Spinal cord (tissue), 10 donors: Measurements from ENCODE around the gene FAM83E. TPM values are rescaled to one million over a fixed set of nuclear protein-coding genes. Genes with fewer than 3 reads are reported as not detected.

ENCODE experiments used
- DNase-seq, 6 donors: peaks; one replicate each; pipeline versions ENCODE4 v3.0.0 to v3.0.0-alpha.2; 2013 to 2015; ENCODE audit warnings: low spot score in 6 of 6, low read depth in 4 of 6
- H3K27ac ChIP-seq: one replicate; pipeline ENCODE4 v1.5.1; 2013; ENCODE audit warnings: low read depth, low read length, control low read depth
- H3K27me3 ChIP-seq: one replicate; pipeline ENCODE4 v1.6.1; 2013; ENCODE audit warnings: low read length; ENCODE audit not compliant: control insufficient read depth, insufficient read depth
- H3K36me3 ChIP-seq: one replicate; pipeline ENCODE4 v1.6.1; 2013; ENCODE audit warnings: low read length; ENCODE audit not compliant: control insufficient read depth, insufficient read depth
- H3K4me1 ChIP-seq: one replicate; pipeline ENCODE4 v1.6.1; 2013; ENCODE audit warnings: low read length; ENCODE audit not compliant: control insufficient read depth, insufficient read depth
- H3K4me3 ChIP-seq: one replicate; pipeline ENCODE4 v1.5.1; 2013; ENCODE audit warnings: low read depth, low read length, control low read depth
- H3K9me3 ChIP-seq: one replicate; pipeline ENCODE4 v1.6.1; 2013; ENCODE audit warnings: low read length; ENCODE audit not compliant: control insufficient read depth, insufficient read depth
- WGBS: methylation state at CpG from one replicate; pipeline ENCODE4 v1.1.5; 2013; ENCODE audit warnings: missing lambda C conversion rate; ENCODE audit not compliant: insufficient coverage; 5-methylcytosine and 5-hydroxymethylcytosine counted together
- polyA plus RNA-seq, 2 donors: library from polyadenylated mRNA; unstranded; fragments of 120-200 nt; gene quantifications; one replicate each; pipeline ENCODE4 v1.2.1, GENCODE V29; 2013; ENCODE audit not compliant: insufficient read length in 2 of 2
- total RNA-seq, 2 donors: library from RNA; depleted of rRNA in 1 of 2; stranded (reverse); fragments of 120-200 nt in 1 of 2; fragments of >200 nt in 1 of 2; gene quantifications; one replicate each; pipeline versions ENCODE4 v1.2.3 to v1.2.4, GENCODE V29; 2013 to 2014
- donor health status: healthy.

The FAM83E gene
- total and polyA plus RNA-seq, 4 donors, result 0.13 to 0.61 (median 0.45) TPM; not detected in 1

DNA sequence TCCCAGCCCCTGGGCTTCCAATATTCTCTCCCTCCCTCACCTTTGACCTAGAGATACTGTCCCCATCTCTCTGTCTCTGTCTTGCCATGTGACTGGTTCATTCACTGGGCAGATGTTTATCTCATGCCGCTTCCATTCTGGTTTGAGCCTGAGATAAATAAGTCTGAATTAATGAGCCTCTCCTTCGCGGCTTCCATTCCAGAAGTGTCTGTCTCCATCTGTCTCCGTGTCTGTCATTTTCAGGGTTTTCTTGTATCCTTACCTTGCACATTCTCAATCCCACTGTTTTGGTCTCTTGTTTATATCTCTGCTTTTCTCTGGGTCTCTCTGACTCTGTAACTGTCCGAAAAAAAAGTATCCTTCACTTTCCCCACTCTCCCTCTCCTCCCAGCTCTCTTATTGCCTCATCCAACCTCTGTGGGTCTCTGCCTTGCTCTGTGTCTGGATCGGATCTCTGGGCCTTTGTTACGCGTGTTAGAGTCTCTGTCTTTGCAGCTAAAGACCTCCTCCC is 8.7 kb upstream of the FAM83E start:
- WGBS, result 9% methylated on average over 8 of the region's 8 CpGs
- H3K27ac ChIP-seq, result peak overlapping the region; percentile 95
- H3K4me3 ChIP-seq, result peak overlapping the region; percentile 55
- DNase-seq, result no peak
- H3K36me3 ChIP-seq, result peaks cover 34% of the 10 kb centered on the region
- H3K27me3 ChIP-seq, result no peaks in the 10 kb centered on the region
- no peaks in the 10 kb centered on the region for H3K9me3 ChIP-seq
- peaks cover 49% of the 10 kb centered on the region for H3K4me1 ChIP-seq

- peaks cover 73% of the 10 kb centered on the region for H3K4me1 ChIP-seq
- no peaks in the 10 kb centered on the region for H3K9me3 ChIP-seq
- H3K27ac ChIP-seq, result peak overlapping the region; percentile 80
- H3K27me3 ChIP-seq, result no peaks in the 10 kb centered on the region
- H3K36me3 ChIP-seq, result peaks cover 31% of the 10 kb centered on the region
- H3K4me3 ChIP-seq, result peak overlapping the region; percentile 96
- WGBS, result 50% methylated on average over 2 of the region's 6 CpGs
- no peak for DNase-seq
Measured at GRCh38 chr19:48619692-48620585, 5.1 kb upstream of the FAM83E start.

GRCh38 chr19:48618916-48619691 is 4.2 kb upstream of the FAM83E start, which contains the start of the genes RPL18 and SPHK2:
Gene RPL18 (minus strand): TSS chr19:48619178. CDS start chr19:48619143, 35 bp downstream.
Gene SPHK2 (plus strand): TSS chr19:48619506. CDS start chr19:48620515, 1,009 bp downstream.
- H3K4me1 ChIP-seq, result peaks cover 69% of the 10 kb centered on the region
- WGBS, result 0% methylated on average over 69 of the region's 69 CpGs
- DNase-seq, result peak; percentile 94 to 100 (median 98)
- H3K4me3 ChIP-seq, result peak within 1 kb of the TSS; percentile 96
- no peaks in the 10 kb centered on the region for H3K9me3 ChIP-seq
- H3K36me3 ChIP-seq, result peaks cover 36% of the 10 kb centered on the region
- H3K27ac ChIP-seq, result peak within 1 kb of the TSS; percentile 80
- no peaks in the 10 kb centered on the region for H3K27me3 ChIP-seq

DNA sequence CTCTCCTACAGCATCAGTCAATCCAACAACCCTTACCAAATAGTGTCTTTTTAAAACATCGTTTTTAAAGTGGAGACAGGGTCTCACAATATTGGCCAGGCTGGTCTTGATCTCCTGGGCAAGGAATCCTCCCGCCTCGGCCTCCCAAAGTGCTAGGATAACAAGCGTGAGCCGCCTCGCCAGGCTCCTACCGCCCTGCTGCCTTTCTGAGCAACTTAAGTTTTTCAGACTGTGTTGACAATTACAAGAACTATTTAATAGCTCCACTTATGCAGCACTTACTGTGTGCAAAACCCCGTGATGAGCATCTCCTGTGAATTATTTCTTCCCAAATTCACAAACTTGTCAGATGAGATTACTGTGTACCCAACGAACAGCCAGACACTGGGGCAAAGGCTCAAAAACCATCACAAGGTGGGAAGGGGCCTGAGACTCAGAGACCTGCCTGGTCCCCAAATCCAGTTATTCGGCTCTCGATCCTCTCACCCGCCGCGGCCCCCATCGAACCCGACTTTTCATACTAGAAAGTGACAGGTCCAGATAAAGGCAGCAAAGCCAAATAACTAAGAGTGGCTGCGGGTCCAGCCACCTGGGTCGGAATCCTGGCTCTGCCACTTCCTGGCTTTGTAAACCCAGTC is 3.5 kb upstream of the FAM83E start:
- Histone ChIP-seq H3K4me1 (peaks cover 68% of the 10 kb centered on the region), H3K27ac (peak overlapping the region; percentile 80), H3K9me3 (no peaks in the 10 kb centered on the region), H3K27me3 (no peaks in the 10 kb centered on the region), H3K36me3 (peaks cover 44% of the 10 kb centered on the region), H3K4me3 (peak overlapping the region; percentile 96)
- DNase-seq, result no peak
- WGBS, result under 1% methylated on average over 18 of the region's 18 CpGs

GRCh38 chr19:48617146-48617937 is 2.5 kb upstream of the FAM83E start:
- H3K36me3 ChIP-seq, result peaks cover 54% of the 10 kb centered on the region
- no peaks in the 10 kb centered on the region for H3K27me3 ChIP-seq
- H3K4me1 ChIP-seq, result peaks cover 67% of the 10 kb centered on the region
- WGBS, result 80% methylated on average over 11 of the region's 18 CpGs
- no peak overlapping the region for H3K27ac ChIP-seq
- no peaks in the 10 kb centered on the region for H3K9me3 ChIP-seq
- peak in 1 of 6 donors; percentile 75 for DNase-seq
- peak overlapping the region; percentile 96 for H3K4me3 ChIP-seq

DNA sequence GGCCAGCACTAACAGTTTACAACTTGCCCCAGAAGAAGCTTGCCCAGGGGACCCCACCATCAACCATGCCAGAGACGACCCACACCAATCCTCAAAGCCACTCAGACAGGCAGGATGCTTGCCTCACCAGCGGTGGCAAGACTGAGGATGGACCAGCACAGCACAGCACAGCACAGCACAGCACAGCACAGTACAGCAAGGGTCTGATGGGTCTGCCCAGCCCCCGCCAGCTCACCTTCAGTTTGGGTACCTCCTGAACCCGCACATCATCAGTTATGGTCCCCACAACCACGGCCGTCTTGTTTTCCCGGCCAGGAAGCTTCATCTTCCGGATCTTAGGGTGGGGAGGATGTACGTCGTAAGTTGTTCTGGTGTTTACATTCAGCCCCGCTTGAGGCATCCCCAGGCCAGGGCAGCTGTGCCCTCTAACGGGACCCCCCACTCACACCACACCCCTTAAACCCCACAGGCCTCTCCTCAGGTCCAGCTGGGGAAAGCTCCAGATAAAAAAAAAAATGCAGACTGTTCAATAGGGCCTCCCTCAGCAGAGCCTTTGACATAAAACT is 1.7 kb upstream of the FAM83E start:
- peaks cover 66% of the 10 kb centered on the region for H3K4me1 ChIP-seq
- no peak overlapping the region for H3K4me3 ChIP-seq
- H3K36me3 ChIP-seq, result peaks cover 58% of the 10 kb centered on the region
- no peak for DNase-seq
- H3K27ac ChIP-seq, result no peak overlapping the region
- H3K9me3 ChIP-seq, result no peaks in the 10 kb centered on the region
- 97% methylated on average over 4 of the region's 12 CpGs for WGBS
- H3K27me3 ChIP-seq, result no peaks in the 10 kb centered on the region

- Histone ChIP-seq H3K9me3 (no peaks in the 10 kb centered on the region), H3K27ac (no peak overlapping the region), H3K36me3 (peaks cover 58% of the 10 kb centered on the region), H3K4me1 (peaks cover 63% of the 10 kb centered on the region), H3K27me3 (no peaks in the 10 kb centered on the region), H3K4me3 (no peak overlapping the region)
- 95% methylated on average over 16 of the region's 16 CpGs for WGBS
- DNase-seq, result no peak
Measured at GRCh38 chr19:48616041-48616436, 1.2 kb upstream of the FAM83E start.

- Histone ChIP-seq H3K27me3 (no peaks in the 10 kb centered on the region), H3K9me3 (no peaks in the 10 kb centered on the region), H3K4me1 (peaks cover 60% of the 10 kb centered on the region), H3K27ac (peak overlapping the region; percentile 52), H3K4me3 (no peak overlapping the region), H3K36me3 (peaks cover 60% of the 10 kb centered on the region)
- WGBS, result 70% methylated on average over 16 of the region's 19 CpGs
- DNase-seq, result no peak
Measured at GRCh38 chr19:48615231-48616040, 560 bp upstream of the FAM83E start.
